ENCODE data around the gene MRTFB. TPM values are rescaled to one million over a fixed set of nuclear protein-coding genes. Genes with fewer than 3 reads are reported as not detected.

MRTFB gene
- total and polyA plus RNA-seq, 2 of the 13 experiments (the other 11 are each of a cell fraction or from before 2014, with no cell fraction given): 11.4 to 14.0 TPM

GRCh38 chr16:14029658-14030057 lies 41.5 kb upstream of the MRTFB start:
- POLR2A ChIA-PET: no interaction called here
- TF ChIP-seq HMGXB4 (CRISPR knock-in tag; IDR thresholded peaks at IDR 0.05; ENCODE audit: borderline replicate concordance in 1 of 2, low read depth in 1 of 2): no peak
- no peak for TF ChIP-seq ONECUT2 (CRISPR knock-in tag; IDR thresholded peaks at IDR 0.05)
- no peak for TF ChIP-seq TFDP1 (CRISPR knock-in tag; IDR thresholded peaks at IDR 0.05; ENCODE audit: borderline replicate concordance)
- no peak for TF ChIP-seq ZNF619 (CRISPR knock-in tag; IDR thresholded peaks at IDR 0.05)
- no peak for TF ChIP-seq MXD1 (CRISPR knock-in tag; IDR thresholded peaks at IDR 0.05)
- TF ChIP-seq ZNF512B (CRISPR knock-in tag; IDR thresholded peaks at IDR 0.05; ENCODE audit: borderline replicate concordance): no peak
- no peak for TF ChIP-seq ZKSCAN8 (CRISPR knock-in tag; IDR thresholded peaks at IDR 0.05; ENCODE audit: borderline replicate concordance)
- TF ChIP-seq RAD21 (CRISPR knock-in tag; IDR thresholded peaks at IDR 0.05): no peak
- no peak for TF ChIP-seq KLF16 (CRISPR knock-in tag; IDR thresholded peaks at IDR 0.05)
- TF ChIP-seq NR1H2 (CRISPR knock-in tag; IDR thresholded peaks at IDR 0.05; ENCODE audit: borderline replicate concordance, low read depth): no peak
- no peak for TF ChIP-seq MTA1 (CRISPR knock-in tag; IDR thresholded peaks at IDR 0.05; ENCODE audit: borderline replicate concordance)
- no peak for TF ChIP-seq ZBTB21 (CRISPR knock-in tag; IDR thresholded peaks at IDR 0.05)
- no peak for TF ChIP-seq SSRP1 (CRISPR knock-in tag; IDR thresholded peaks at IDR 0.05)
- no peak for TF ChIP-seq ZNF557 (CRISPR knock-in tag; IDR thresholded peaks at IDR 0.05)
- no peak for TF ChIP-seq ARID5B (CRISPR knock-in tag; IDR thresholded peaks at IDR 0.05)

More at GRCh38 chr16:14029658-14030057, 41.5 kb upstream of the MRTFB start:
- Histone ChIP-seq H3K9me3 (ENCODE audit: low read length) (no peaks in the 10 kb centered on the region), H3K4me2 (ENCODE audit: low read depth, low read length) (no peak overlapping the region), H3K79me2 (ENCODE audit: insufficient read depth, low read length) (no peaks in the 10 kb centered on the region), H3K4me1 (ENCODE audit: insufficient read depth, low read length) (peaks cover 6% of the 10 kb centered on the region), H3K27ac (ENCODE audit: extremely low read length, insufficient read depth, low read length) (no peak overlapping the region), H3K4me3 (replicated peaks in 1 of 3; ENCODE audit: insufficient read depth in 1 of 3, low read depth in 2 of 3, low read length in 3 of 3) (no peak overlapping the region), H3K27me3 (ENCODE audit: control insufficient read depth in 1 of 2, insufficient read depth in 2 of 2, low read length in 2 of 2) (peaks cover 0 to 7% of the 10 kb centered on the region in 2 experiments; a peak in 1 of 5 replicates), H4K20me1 (ENCODE audit: insufficient read depth, low read length) (no peaks in the 10 kb centered on the region), H2AFZ (ENCODE audit: low read length) (no peak overlapping the region), H3K36me3 (replicated peaks in 1 of 2; ENCODE audit: control insufficient read depth in 1 of 2, insufficient read depth in 2 of 2, low read length in 2 of 2) (no peaks in the 10 kb centered on the region), H3K9ac (ENCODE audit: insufficient read depth, low read depth, low read length) (no peak overlapping the region)
- CTCF ChIA-PET (ENCODE audit: low intra/inter-chr PET ratio, low total read pairs): no interaction called here
- ATAC-seq: peak; percentile 20; the same call in 1 of the 3 replicates
- BruUV-seq (replicated peaks): no TSS peak
- intact Hi-C loops (cut with micrococcal nuclease; ENCODE audit: unreplicated experiment): no loop called here
- no peak for FAIRE-seq
- 45% methylated on average over 4 of the region's 6 CpGs for WGBS (ENCODE audit: low lambda C conversion rate)
- no peak for DNase-seq (ENCODE audit: low spot score)
- in situ Hi-C loops (cut with HindIII; ENCODE audit: extremely low pct_ligation_motif_present, low pct_unique_long_range_greater_than_20kb): no loop called here

All from HepG2 (cell line).